GM12892 (cell line): ENCODE measurements around the gene HERPUD1.
A peak's percentile ranks its signal among the peaks of the same experiment; 100 is the strongest.
"Not testable (repeated sequence)": the region's sequence is repeated elsewhere in the genome, so short reads cannot be mapped to it uniquely, and the experiment has no call there.

Experiments used
- DNase-seq: peaks from one replicate; pipeline ENCODE4 v3.0.0; 2011; ENCODE audit not compliant: insufficient read length
- FAIRE-seq: peaks from 2 replicates; lab custom pipeline; 2011; peaks lifted over from hg19 to GRCh38; lab: Jason Lieb, UNC
- POLR2A ChIP-seq: IDR thresholded peaks from 2 replicates; pipeline ENCODE4 v1.6.1; 2011; ENCODE audit warnings: low read depth, low read length, control low read depth
- POLR2AphosphoS5 ChIP-seq: IDR thresholded peaks from 2 replicates; pipeline ENCODE4 v1.6.1; 2011; ENCODE audit warnings: low read depth, low read length, control low read depth
- TAF1 ChIP-seq: IDR thresholded peaks from 2 replicates; pipeline ENCODE4 v1.6.1; 2011; ENCODE audit warnings: low read depth, mild to moderate bottlenecking, control low read depth, low read length, borderline replicate concordance

The HERPUD1 gene

DNA sequence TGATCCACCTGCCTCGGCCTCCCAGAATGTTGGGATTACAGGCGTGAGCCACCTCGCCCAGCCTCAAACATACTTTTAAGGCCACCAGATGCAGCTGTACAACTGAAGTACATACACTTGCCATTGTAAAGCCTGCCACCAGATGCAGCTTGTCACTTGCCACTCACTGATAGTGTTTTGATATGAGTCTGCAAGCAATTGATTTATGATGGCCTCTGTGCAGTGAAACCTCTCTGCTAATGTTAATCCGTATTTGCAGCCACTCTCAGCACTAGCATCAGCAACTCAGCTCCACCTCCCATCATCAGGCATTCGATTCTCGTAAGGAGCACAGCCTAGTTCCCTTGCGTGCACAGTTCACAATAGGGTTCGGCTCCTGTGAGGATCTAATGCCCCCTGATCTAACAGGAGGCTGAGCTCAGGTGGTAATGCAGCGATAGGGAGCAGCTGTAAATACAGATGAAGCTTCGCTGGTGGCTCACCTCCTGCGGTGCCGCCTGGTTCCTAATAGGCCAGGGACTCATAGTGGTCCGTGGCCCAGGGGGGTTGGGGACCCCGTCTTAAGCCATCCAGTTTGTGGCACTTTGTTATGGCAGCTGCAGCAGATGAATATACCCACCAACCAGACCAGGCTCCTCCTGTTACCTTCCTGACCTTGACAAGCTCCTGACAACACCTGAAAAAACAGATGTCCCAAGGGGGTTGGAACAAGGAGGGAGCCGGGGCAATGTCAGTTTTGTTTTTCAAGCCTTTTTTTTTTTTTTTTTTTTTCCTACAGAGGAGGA lies 1.3 kb upstream of the HERPUD1 start:
- peak; percentile 89 for FAIRE-seq
- TF ChIP-seq POLR2AphosphoS5 (no peak), TAF1 (no peak), POLR2A (no peak)
- no peak for DNase-seq

DNA sequence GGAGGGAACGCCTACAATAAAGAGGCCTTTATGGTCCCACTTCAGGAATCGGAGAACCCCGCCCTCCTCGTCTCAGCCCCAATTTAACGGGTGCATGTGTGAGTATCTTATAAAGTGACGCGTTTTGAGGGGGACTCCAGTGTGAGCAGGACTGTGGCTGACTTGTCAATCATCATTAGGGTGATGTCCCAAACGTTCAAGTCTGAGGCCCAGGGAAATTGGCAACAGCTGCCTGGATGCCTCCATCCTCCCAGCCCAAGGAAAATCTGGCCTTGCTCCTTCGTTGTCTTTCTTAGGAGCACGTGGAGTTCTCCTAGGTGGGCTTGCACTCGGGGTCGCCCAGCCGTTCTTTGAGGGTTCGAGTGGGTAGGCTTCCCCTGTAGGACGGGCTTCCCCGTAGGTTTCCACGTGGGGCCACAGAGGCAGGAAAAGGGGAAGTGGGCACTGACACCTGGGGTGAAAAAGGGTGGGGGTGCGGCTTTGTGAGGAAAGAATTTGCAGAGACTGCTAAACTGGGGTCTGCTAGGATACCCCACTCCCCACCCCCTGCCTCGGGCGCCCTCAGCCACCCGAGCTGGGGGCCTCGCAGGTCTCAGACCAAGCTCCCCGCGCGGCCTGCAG lies 561 bp upstream of the HERPUD1 start:
- DNase-seq, result peak; percentile 58
- FAIRE-seq, result peak; percentile 9
- no peak for TF ChIP-seq POLR2AphosphoS5
- no peak for TF ChIP-seq POLR2A
- TF ChIP-seq TAF1, result no peak

DNA sequence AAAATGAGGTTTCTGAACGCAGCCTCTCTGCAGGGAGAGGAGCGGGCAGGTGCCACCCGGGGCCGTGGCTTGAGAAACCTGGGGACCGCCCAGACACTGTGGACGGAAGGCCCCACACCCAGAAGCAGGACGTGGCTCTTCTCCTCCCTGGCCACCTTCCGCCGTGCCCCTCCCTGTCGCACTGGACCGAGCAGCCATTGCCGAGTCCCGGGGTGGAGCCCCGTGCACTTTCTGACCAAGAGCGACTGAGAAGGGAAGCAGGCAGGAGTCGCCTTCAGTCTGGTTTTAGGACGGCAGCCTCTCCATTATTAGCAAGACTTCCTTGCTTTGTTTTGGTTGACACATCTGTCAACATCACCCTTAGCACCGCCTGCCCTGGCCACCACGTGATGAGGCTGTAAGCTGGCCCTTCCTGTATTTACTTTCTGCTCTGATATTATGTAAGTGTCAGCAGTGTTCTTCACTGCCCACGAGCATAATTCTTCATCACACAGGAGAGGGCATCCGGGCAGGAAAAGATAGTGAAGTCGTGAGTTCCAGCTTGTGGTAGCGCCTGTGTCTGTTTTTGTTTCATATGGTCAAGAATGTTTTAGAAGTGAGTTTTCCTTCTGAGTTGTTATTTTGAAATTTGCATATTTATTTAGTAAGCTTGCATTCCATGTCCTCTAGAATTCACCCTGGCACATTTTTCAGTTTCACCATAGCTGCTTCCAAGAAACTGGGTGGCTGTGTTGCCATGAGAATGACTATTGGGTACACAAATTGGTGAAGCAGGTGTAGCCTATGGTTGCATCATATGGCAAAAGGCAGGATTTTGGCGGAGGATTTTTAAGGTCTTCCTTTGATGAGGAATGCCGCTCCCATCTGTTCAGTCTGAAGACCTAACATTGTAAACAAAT lies 1.0 kb downstream of the HERPUD1 start:
- DNase-seq (no peak), FAIRE-seq (no peak)
- TF ChIP-seq POLR2A (peak; percentile 45; the same call in 1 of the 2 replicates), POLR2AphosphoS5 (0 out of 2 replicates have a peak, but pooled peaks have one; percentile 31), TAF1 (peak; percentile 23; the same call in 1 of the 2 replicates)

DNA sequence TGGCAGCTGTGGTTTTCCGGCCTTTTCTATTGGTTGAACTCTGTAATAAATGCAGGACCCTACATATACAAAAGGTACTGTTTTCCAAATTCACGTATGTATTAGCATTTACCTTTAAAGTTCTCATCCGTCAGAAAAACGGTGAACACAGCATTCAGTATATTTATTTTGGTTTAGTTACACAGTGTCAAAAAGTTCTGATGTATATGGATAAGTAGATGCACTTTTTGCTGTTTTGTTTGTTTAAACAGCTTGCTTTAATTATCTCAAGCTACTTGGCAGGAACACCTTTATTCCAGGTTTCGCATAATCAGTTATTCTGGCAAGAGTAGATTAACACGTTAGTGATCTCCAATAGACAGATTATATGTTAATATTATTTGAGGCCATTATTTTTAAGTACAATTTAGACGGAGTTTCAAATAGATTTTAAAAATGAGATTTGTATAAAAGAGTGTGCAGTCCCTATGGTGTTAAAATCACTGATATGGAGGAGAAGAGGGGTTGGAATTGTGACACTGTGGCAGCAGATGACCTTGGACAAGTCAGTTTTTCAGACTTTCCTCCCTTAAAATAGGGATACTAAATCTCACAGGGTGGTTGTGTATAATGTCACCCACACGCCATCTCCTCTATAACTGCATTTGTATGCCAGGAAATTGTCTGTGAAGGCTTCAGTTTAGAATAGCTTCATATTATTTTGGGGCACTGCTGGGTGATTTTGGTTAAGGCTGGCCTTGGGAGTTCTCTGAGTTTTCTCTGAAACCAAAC lies 2.1 kb downstream of the HERPUD1 start:
- DNase-seq (no peak), FAIRE-seq (no peak)
- no peak for TF ChIP-seq POLR2A

DNA sequence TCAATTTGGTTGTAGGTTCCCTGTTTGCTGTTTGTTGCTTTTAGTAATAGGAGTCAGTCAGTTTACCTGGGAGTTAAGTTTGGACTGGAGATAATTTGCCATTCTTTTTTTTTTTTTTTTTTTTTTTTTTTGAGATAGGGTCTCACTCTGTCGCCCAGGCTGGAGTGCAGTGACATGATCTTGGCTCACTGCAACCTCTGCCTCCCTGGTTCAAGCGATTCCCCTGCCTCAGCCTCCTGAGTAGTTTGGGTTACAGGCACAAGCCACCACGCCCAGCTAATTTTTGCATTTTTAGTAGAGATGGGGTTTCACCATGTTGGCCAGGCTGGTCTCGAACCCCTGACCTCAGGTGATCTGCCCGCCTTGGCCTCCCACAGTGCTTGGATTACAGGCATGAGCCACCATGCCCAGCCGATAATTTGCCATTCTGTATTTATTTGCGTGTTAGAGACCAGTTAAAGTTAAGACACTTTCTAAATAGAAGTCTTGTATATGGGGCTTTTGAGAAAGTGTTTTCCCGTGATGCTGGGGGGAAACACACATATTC lies 2.7 kb downstream of the HERPUD1 start:
- peak; percentile 17 for FAIRE-seq

DNA sequence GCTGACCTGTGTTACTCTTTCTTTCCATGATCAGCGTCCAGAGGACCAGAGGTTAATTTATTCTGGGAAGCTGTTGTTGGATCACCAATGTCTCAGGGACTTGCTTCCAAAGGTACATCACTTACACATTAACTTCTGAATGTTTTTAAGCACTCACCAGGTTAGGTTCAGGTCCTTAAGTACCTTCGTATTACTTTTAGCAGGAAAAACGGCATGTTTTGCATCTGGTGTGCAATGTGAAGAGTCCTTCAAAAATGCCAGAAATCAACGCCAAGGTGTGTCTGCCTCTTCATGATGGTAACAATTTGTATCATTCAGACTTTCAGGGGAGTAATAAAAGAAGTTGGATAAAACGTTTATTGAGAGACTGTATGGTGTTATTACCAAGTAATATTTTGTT lies 3.3 kb downstream of the HERPUD1 start:
- DNase-seq (no peak), FAIRE-seq (peak; percentile 73)
- TF ChIP-seq TAF1 (no peak), POLR2AphosphoS5 (no peak), POLR2A (no peak)

More for the DNA sequence above, 2.7 kb downstream of the HERPUD1 start:
- not testable (repeated sequence) for DNase-seq

DNA sequence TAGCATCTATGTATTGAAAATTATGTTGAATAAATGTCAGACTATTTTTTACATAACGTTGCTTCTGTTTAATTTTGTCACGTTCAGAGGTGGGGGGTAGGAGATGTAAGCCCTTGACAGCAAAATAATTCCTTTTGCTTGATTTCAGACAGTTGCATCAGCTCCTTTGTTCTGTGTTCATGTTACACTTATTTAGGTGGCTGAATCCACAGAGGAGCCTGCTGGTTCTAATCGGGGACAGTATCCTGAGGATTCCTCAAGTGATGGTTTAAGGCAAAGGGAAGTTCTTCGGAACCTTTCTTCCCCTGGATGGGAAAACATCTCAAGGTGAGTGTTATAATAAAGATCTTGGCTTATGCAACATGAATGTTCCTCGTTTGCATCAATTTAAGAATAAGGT lies 4.5 kb downstream of the HERPUD1 start:
- FAIRE-seq (no peak), DNase-seq (no peak)
- TF ChIP-seq POLR2AphosphoS5, result no peak
- TF ChIP-seq TAF1, result no peak
- no peak for TF ChIP-seq POLR2A

DNA sequence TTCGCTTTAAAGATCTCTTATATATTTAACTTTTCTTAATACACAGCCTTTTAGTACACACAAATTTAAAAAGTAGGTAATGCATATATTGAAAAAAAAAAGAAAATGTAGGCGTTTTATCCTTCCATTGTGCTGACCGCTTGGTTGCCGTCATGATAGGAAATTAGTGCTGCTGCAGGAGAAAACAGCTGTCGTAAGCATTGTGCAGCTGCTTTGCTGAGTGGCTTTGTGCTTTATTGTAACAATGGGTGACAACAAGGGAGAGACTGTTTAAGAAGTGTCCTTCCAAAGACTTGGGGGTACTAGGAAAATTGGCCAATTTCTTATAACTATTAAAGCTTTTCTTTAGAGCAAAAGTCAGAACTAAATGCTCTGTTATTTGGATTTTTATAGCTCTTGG lies 5.0 kb downstream of the HERPUD1 start:
- no peak for TF ChIP-seq TAF1
- TF ChIP-seq POLR2AphosphoS5, result no peak
- TF ChIP-seq POLR2A, result no peak; the same call in 1 of the 2 replicates
- DNase-seq, result no peak
- FAIRE-seq, result no peak

DNA sequence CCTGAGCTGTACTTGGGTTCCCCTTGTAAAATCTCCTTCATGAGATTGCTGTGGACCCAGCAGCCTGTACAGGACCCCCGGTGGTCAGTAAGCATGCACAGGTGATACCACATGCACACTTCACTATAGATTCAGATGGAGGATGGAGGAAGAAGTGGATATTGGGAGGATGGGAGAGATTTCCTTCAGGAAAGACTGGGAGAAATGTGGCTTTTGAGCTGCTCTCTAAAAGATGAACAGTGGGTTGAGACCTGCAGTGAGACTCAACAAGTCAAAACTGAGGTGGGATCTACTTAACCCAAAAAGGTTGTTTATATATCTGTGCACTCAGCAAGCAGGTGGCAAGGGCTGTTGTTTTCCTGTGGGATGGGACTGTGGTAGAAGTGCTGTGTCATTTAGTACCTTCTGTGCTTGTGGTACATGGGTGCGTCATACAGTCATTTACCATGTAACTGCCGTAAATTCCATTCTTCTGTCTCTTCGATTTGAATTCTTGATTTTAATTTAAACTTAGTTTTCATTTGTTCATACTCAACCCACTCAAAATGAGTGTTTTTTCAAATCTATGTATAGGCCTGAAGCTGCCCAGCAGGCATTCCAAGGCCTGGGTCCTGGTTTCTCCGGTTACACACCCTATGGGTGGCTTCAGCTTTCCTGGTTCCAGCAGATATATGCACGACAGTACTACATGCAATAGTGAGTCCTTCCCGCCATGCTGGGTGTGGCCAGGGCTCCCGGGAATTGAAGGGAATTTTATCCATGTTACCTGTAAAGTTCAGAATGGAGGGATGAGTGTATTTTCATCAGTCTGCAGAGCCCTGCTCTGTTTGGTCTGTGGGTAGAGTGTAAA lies 6.9 kb downstream of the HERPUD1 start:
- FAIRE-seq, result peak; percentile 65
- TF ChIP-seq POLR2A (0 out of 2 replicates have a peak, but pooled peaks have one; percentile 62), TAF1 (no peak), POLR2AphosphoS5 (peak; percentile 84)
- DNase-seq, result no peak

DNA sequence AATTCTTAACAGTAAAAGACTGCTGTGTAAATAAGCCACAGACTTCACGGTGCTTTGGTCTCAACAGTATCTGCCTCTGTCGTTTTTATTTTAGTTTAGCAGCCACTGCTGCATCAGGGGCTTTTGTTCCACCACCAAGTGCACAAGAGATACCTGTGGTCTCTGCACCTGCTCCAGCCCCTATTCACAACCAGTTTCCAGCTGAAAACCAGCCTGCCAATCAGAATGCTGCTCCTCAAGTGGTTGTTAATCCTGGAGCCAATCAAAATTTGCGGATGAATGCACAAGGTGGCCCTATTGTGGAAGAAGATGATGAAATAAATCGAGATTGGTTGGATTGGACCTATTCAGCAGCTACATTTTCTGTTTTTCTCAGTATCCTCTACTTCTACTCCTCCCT lies 7.9 kb downstream of the HERPUD1 start:
- DNase-seq (no peak), FAIRE-seq (peak; percentile 71)
- TF ChIP-seq POLR2AphosphoS5, result no peak
